Muscle of leg (tissue), 11 donors: ENCODE data around the gene FBP2. TPM values are rescaled to one million over a fixed set of nuclear protein-coding genes. Genes with fewer than 3 reads are reported as not detected.
"Not testable (repeated sequence)": the region's sequence is repeated elsewhere in the genome, so short reads cannot be mapped to it uniquely, and the experiment has no call there.

Experiments
- DNase-seq: peaks from one replicate; pipeline ENCODE4 v3.0.0; 2013
- H3K27ac ChIP-seq: one replicate; pipeline ENCODE4 v1.5.1; 2013; ENCODE audit warnings: mild to moderate bottlenecking, low read length, control low read depth
- H3K27me3 ChIP-seq: one replicate; pipeline ENCODE4 v1.6.1; 2013; ENCODE audit warnings: low read length; ENCODE audit not compliant: control insufficient read depth, insufficient read depth
- H3K36me3 ChIP-seq: one replicate; pipeline ENCODE4 v1.6.1; 2013; ENCODE audit warnings: low read length; ENCODE audit not compliant: control insufficient read depth, insufficient read depth
- H3K4me1 ChIP-seq: one replicate; pipeline ENCODE4 v1.6.1; 2013; ENCODE audit warnings: low read length; ENCODE audit not compliant: control insufficient read depth, insufficient read depth
- H3K4me3 ChIP-seq: one replicate; pipeline ENCODE4 v1.5.1; 2013; ENCODE audit warnings: low read length, control low read depth
- H3K9me3 ChIP-seq: replicated peaks from 2 replicates; pipeline ENCODE4 v1.6.1; 2013; ENCODE audit warnings: low read depth, low read length; ENCODE audit not compliant: control insufficient read depth
- WGBS: methylation state at CpG from one replicate; pipeline ENCODE4 v1.1.5; 2013; ENCODE audit warnings: missing lambda C conversion rate; ENCODE audit not compliant: insufficient coverage; 5-methylcytosine and 5-hydroxymethylcytosine counted together
- polyA plus RNA-seq, 8 donors: library from polyadenylated mRNA; unstranded; fragments of 120-200 nt; gene quantifications; one replicate each; pipeline versions ENCODE4 v1.2.1 to v1.2.3, GENCODE V29; 2013; ENCODE audit warnings: inconsistent platforms in 1 of 8, low replicate concordance in 1 of 8; ENCODE audit not compliant: insufficient read length in 8 of 8, insufficient read depth in 1 of 8
- total RNA-seq: library from RNA; stranded (reverse); fragments of 120-200 nt; gene quantifications from one replicate; pipeline ENCODE4 v1.2.4, GENCODE V29; 2013

FBP2 gene
- total and polyA plus RNA-seq, 9 donors = 35.3 to 105 (median 76.5) TPM

DNA sequence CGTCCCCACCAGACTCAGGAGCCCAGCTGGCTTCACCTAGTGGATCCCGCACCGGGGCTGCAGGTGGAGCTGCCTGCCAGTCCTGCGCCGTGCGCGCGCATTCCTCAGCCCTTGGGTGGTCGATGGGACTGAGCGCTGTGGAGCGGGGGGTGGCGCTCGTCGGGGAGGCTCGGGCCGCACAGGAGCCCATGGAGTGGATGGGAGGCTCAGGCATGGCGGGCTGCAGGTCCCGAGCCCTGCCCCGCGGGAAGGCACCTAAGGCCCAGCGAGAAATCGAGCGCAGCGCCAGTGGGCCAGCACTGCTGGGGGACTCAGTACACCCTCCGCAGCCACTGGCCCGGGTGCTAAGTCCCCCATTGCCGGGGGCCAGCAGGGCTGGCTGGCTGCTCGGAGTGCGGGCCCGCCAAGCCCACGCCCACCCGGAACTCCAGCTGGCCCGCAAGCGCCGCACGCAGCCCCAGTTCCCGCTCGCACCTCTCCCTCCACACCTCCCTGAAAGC, 2.5 kb downstream of the FBP2 start:
- not testable (repeated sequence) for H3K4me1 ChIP-seq, H3K27ac ChIP-seq, H3K27me3 ChIP-seq, H3K9me3 ChIP-seq, H3K4me3 ChIP-seq, H3K36me3 ChIP-seq, DNase-seq
- WGBS = 93% methylated on average over 17 of the region's 38 CpGs

DNA sequence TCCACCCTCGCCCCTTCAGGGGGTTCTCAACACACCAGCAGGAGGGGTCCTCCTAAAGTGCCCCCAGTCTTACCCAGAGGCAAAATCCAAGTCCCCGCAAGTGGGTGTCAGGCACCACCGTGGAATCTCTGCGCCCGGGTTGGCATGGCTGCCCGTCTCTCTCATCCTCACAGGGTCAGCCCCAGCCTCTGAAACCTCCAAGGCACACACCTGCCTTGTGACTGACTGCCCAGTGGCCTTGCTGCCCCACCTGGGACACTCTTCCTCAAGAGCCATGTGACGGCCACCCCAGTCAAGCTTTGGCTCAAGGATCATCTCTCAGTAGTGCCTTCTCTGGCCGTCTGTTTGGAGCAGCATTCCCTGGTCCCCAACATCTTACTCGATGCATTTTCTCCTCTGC, 4.9 kb downstream of the FBP2 start:
- H3K4me3 ChIP-seq = no peak overlapping the region
- H3K27ac ChIP-seq = no peak overlapping the region
- no peak for DNase-seq
- H3K36me3 ChIP-seq = no peaks in the 10 kb centered on the region
- 84% methylated on average over 9 of the region's 9 CpGs for WGBS
- H3K9me3 ChIP-seq = no peaks in the 10 kb centered on the region
- peaks cover 4% of the 10 kb centered on the region for H3K4me1 ChIP-seq
- H3K27me3 ChIP-seq = no peaks in the 10 kb centered on the region

GRCh38 chr9:94586814-94587213, 6.8 kb downstream of the FBP2 start:
- Histone ChIP-seq H3K36me3 (no peaks in the 10 kb centered on the region), H3K9me3 (no peaks in the 10 kb centered on the region), H3K27ac (no peak overlapping the region), H3K4me1 (peaks cover 4% of the 10 kb centered on the region), H3K4me3 (no peak overlapping the region), H3K27me3 (no peaks in the 10 kb centered on the region)
- DNase-seq = peak; percentile 58
- 13% methylated on average over 4 of the region's 9 CpGs for WGBS

DNA sequence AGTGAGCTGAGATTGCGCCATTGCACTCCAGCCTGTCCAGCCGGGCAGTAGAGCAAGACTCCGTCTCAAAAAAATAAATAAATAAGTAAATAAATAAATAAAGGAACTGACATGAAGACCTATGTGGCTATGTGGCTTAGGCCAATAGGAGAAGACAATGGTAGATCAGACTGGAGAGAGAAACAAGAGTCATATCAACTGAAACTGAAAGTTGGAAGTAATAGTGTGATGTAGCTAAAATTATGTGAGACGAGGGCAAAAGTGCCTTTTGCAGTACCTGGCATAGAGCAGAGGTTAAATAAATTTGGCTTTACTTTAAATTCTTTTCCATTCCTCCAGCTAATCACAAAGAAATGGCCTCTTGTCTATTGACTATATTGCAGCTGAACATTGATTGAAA, 7.3 kb downstream of the FBP2 start:
- H3K4me3 ChIP-seq = no peak overlapping the region

GRCh38 chr9:94584555-94584954, 9.1 kb downstream of the FBP2 start:
- 83% methylated on average over 2 of the region's 6 CpGs for WGBS
- peaks cover 4% of the 10 kb centered on the region for H3K4me1 ChIP-seq
- no peak overlapping the region for H3K4me3 ChIP-seq
- no peaks in the 10 kb centered on the region for H3K36me3 ChIP-seq
- no peak overlapping the region for H3K27ac ChIP-seq
- no peak for DNase-seq
- H3K9me3 ChIP-seq = no peaks in the 10 kb centered on the region
- no peaks in the 10 kb centered on the region for H3K27me3 ChIP-seq

More for the DNA sequence above, 7.3 kb downstream of the FBP2 start:
- H3K4me1 ChIP-seq = peaks cover 4% of the 10 kb centered on the region
- H3K27ac ChIP-seq = no peak overlapping the region
- no peaks in the 10 kb centered on the region for H3K36me3 ChIP-seq
- H3K27me3 ChIP-seq = no peaks in the 10 kb centered on the region
- no peak for DNase-seq
- H3K9me3 ChIP-seq = no peaks in the 10 kb centered on the region
- WGBS = no CpG with 5 or more reads among the region's 4 CpGs

DNA sequence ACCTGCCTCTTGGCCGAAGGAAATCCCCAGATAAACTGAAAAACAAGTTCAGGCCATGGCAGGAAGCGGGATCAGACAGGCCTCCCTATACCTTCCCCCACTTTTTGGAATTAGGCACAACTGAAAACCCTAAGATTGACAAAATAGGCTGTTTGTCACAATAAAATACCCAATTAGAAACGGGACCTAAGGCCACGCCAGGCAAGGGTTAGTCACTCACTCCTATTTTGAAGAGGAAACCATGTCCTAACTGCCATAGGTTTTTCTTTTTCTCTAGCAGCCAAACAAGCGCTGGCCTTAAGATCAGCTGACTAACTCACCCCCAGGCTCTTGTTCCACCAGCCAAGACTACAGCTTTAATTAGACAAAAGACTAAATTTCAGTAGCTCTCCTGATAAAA, 11.9 kb downstream of the FBP2 start:
- H3K4me1 ChIP-seq = peaks cover 3% of the 10 kb centered on the region
- no peaks in the 10 kb centered on the region for H3K9me3 ChIP-seq
- no peak overlapping the region for H3K4me3 ChIP-seq
- DNase-seq = no peak
- no peaks in the 10 kb centered on the region for H3K27me3 ChIP-seq
- H3K27ac ChIP-seq = no peak overlapping the region
- no peaks in the 10 kb centered on the region for H3K36me3 ChIP-seq
- 86% methylated on average over 5 of the region's 5 CpGs for WGBS

GRCh38 chr9:94577571-94577970, 16.1 kb downstream of the FBP2 start:
- H3K36me3 ChIP-seq = no peaks in the 10 kb centered on the region
- H3K4me1 ChIP-seq = no peaks in the 10 kb centered on the region
- H3K27ac ChIP-seq = no peak overlapping the region
- no peaks in the 10 kb centered on the region for H3K27me3 ChIP-seq
- no CpG with 5 or more reads among the region's 2 CpGs for WGBS
- DNase-seq = no peak
- H3K4me3 ChIP-seq = no peak overlapping the region
- H3K9me3 ChIP-seq = no peaks in the 10 kb centered on the region

- WGBS = 0% methylated on average over 1 of the region's 1 CpG
These were observed 16.6 kb downstream of the FBP2 start for GRCh38 chr9:94577036-94577435.

DNA sequence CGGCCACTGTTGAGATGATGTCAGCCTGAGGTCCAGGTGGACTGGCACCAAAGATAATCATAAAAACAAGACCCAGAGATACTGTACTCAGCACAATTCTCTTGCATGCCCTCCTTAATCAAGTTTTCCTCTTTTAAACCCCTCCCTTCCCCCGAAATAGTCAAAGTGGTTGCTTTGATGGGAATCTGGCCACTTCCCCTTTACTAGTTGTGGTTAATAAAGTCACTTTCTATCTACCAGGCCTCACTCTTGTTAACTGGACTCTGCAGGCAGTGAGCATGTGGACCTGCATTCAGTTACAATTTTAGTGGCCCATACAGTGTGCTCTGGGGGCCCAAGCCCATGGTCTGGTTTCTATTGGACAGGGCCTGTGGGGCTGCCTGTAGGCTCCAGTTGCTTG, 17.5 kb downstream of the FBP2 start:
- WGBS = no CpG with 5 or more reads among the region's 2 CpGs
- Histone ChIP-seq H3K4me3 (no peak overlapping the region), H3K4me1 (no peaks in the 10 kb centered on the region), H3K36me3 (no peaks in the 10 kb centered on the region), H3K27ac (no peak overlapping the region), H3K9me3 (no peaks in the 10 kb centered on the region), H3K27me3 (no peaks in the 10 kb centered on the region)
- no peak for DNase-seq

More at GRCh38 chr9:94577036-94577435, 16.6 kb downstream of the FBP2 start:
- DNase-seq = no peak
- H3K4me1 ChIP-seq = no peaks in the 10 kb centered on the region
- H3K9me3 ChIP-seq = no peaks in the 10 kb centered on the region
- no peak overlapping the region for H3K4me3 ChIP-seq
- H3K36me3 ChIP-seq = no peaks in the 10 kb centered on the region
- no peaks in the 10 kb centered on the region for H3K27me3 ChIP-seq
- no peak overlapping the region for H3K27ac ChIP-seq

DNA sequence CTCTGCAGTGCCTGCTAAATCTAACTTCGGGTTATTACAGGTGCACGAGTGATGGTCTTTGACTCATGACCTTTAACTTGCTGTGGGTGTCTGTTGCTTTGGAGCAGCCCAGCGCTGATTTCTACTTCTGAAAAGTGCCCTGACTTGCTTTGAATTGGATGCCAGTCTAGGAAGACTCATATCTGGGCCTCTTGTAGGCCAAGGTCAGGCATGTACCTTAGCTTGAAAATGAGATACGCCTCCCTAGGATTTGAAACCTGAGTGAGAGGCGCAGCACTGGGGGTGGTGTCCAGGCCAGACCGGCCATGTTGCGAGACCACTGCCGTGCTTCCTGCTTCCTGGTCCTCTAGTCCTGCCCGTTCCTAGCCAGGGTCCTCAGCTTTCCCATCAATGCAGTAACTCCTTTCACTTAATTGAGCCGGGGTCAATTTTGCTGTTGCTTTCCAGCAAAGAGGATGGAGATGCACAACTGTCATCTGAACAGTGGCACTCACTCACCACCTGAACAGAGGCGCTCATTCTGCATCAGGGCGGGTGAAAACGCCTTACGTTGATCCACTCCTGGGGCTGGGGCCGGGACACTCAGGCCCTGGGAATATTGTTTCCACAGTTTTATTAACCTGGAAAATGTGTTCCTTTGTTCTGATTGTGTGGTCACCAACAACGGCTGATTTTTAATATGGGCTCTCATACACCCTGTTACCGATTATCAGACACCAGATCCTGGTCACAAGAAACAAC, 24.5 kb downstream of the FBP2 start:
- Histone ChIP-seq H3K4me1 (no peaks in the 10 kb centered on the region), H3K36me3 (no peaks in the 10 kb centered on the region), H3K27me3 (no peaks in the 10 kb centered on the region), H3K27ac (no peak overlapping the region), H3K4me3 (no peak overlapping the region), H3K9me3 (no peaks in the 10 kb centered on the region)
- no peak for DNase-seq
- WGBS = 91% methylated on average over 11 of the region's 17 CpGs
